IMR-90 (cell line): ENCODE measurements around the gene EGLN1. TPM values are rescaled to one million over a fixed set of nuclear protein-coding genes. Genes with fewer than 3 reads are reported as not detected.

Experiments
- ATAC-seq: fragments of 200-7000 bp; cut with Tn5 transposase; 2 replicates; pipeline ENCODE4 v1.9.1; 2020; ENCODE audit warnings: low read depth, mild to moderate bottlenecking, moderate library complexity
- BruUV-seq: library from RNA; stranded (reverse); fragments of 400-500 nt; replicated peaks from 2 replicates; lab custom pipeline; 2021; lab: Mats Ljungman, UMichigan
- CTCF ChIA-PET: fragments of 300-600 bp; formaldehyde crosslinking; extraction: SDS; loops from one replicate; lab custom pipeline; 2021; ENCODE audit warnings: antibody characterized with exemption; lab: Yijun Ruan, JAX
- POLR2A ChIA-PET: fragments of 300-600 bp; sonication (Branson Sonifier 250); formaldehyde crosslinking; loops from one replicate; lab custom pipeline; 2022; ENCODE audit warnings: antibody characterized with exemption; ENCODE audit not compliant: unreplicated experiment; lab: Charles Lee
- DNase-seq: peaks from one replicate; pipeline ENCODE4 v3.0.0; 2013
- H2AFZ ChIP-seq: replicated peaks from 2 replicates; pipeline ENCODE3; 2013; ENCODE audit warnings: low read length, mild to moderate bottlenecking; ENCODE audit not compliant: poor library complexity
- H2AK5ac ChIP-seq: 2 replicates; pipeline ENCODE4 v1.6.1; 2013; ENCODE audit warnings: low read depth, low read length, inconsistent platforms
- H2AK9ac ChIP-seq: replicated peaks from 2 replicates; pipeline ENCODE3; 2013; ENCODE audit warnings: mild to moderate bottlenecking, low read depth, low read length, moderate library complexity; ENCODE audit not compliant: poor library complexity
- H2BK120ac ChIP-seq: 2 replicates; pipeline ENCODE4 v1.6.1; 2013; ENCODE audit warnings: low read depth, low read length, inconsistent platforms
- H2BK15ac ChIP-seq: 3 replicates; pipeline ENCODE4 v1.6.1; 2013; ENCODE audit warnings: low read depth, low read length, inconsistent platforms
- H2BK20ac ChIP-seq: 2 replicates; pipeline ENCODE4 v1.6.1; 2013; ENCODE audit warnings: low read depth, mild to moderate bottlenecking, inconsistent platforms, low read length, moderate library complexity
- H2BK5ac ChIP-seq: 2 replicates; pipeline ENCODE4 v1.6.1; 2013; ENCODE audit warnings: mild to moderate bottlenecking, low read depth, low read length, inconsistent platforms; ENCODE audit not compliant: poor library complexity, severe bottlenecking
- H3K14ac ChIP-seq: replicated peaks from 2 replicates; pipeline ENCODE4 v1.6.1; 2013; ENCODE audit warnings: low read depth, low read length, inconsistent platforms
- H3K18ac ChIP-seq: 2 replicates; pipeline ENCODE4 v1.6.1; 2013; ENCODE audit warnings: low read depth, low read length, control low read depth
- H3K23ac ChIP-seq: 2 replicates; pipeline ENCODE4 v1.6.1; 2013; ENCODE audit warnings: low read depth, low read length, inconsistent platforms
- H3K27ac ChIP-seq: 2 replicates; pipeline ENCODE4 v1.5.1; 2013; ENCODE audit warnings: mild to moderate bottlenecking, control low read depth, low read length; ENCODE audit not compliant: insufficient read depth
- H3K27me3 ChIP-seq: 2 replicates; pipeline ENCODE4 v1.6.1; 2013; ENCODE audit warnings: low read length; ENCODE audit not compliant: control insufficient read depth, insufficient read depth
- H3K36me3 ChIP-seq: 2 replicates; pipeline ENCODE4 v1.6.1; 2013; ENCODE audit warnings: low read length, mixed read lengths; ENCODE audit not compliant: control insufficient read depth, insufficient read depth
- H3K4ac ChIP-seq: 2 replicates; pipeline ENCODE4 v1.6.1; 2013; ENCODE audit warnings: low read depth, low read length, inconsistent platforms
- H3K4me1 ChIP-seq: 2 replicates; pipeline ENCODE4 v1.6.1; 2013; ENCODE audit warnings: low read length, mixed read lengths; ENCODE audit not compliant: control insufficient read depth, insufficient read depth
- H3K4me2 ChIP-seq: 2 replicates; pipeline ENCODE4 v1.6.1; 2013; ENCODE audit warnings: low read depth, mild to moderate bottlenecking, control low read depth, low read length, moderate library complexity
- H3K4me3 ChIP-seq: 2 replicates; pipeline ENCODE4 v1.5.1; 2013; ENCODE audit warnings: low read depth, mild to moderate bottlenecking, control low read depth, low read length, moderate library complexity; ENCODE audit not compliant: insufficient read depth
- H3K56ac ChIP-seq: 2 replicates; pipeline ENCODE4 v1.6.1; 2013; ENCODE audit warnings: low read length, inconsistent platforms; ENCODE audit not compliant: insufficient read depth; ENCODE audit errors: extremely low read depth
- H3K79me1 ChIP-seq, 2 experiments: 2 replicates each; pipeline ENCODE4 v1.6.1; 2013; ENCODE audit warnings: low read length in 2 of 2, inconsistent platforms in 1 of 2, low read depth in 1 of 2
- H3K9ac ChIP-seq: 2 replicates; pipeline ENCODE4 v1.6.1; 2013; ENCODE audit warnings: low read depth, low read length, control low read depth
- H3K9me1 ChIP-seq: 2 replicates; pipeline ENCODE4 v1.6.1; 2013; ENCODE audit warnings: low read length, inconsistent platforms; ENCODE audit not compliant: insufficient read depth
- H3K9me3 ChIP-seq: 2 replicates; pipeline ENCODE4 v1.6.1; 2013; ENCODE audit warnings: low read length; ENCODE audit not compliant: control insufficient read depth, insufficient read depth
- H4K20me1 ChIP-seq: 2 replicates; pipeline ENCODE4 v1.6.1; 2013; ENCODE audit warnings: low read length, inconsistent platforms; ENCODE audit not compliant: insufficient read depth
- H4K5ac ChIP-seq: 2 replicates; pipeline ENCODE4 v1.6.1; 2013; ENCODE audit warnings: mild to moderate bottlenecking, low read depth, low read length, control low read depth
- H4K8ac ChIP-seq, 2 experiments: 2 replicates each; pipeline ENCODE4 v1.6.1; 2013; ENCODE audit warnings: low read depth in 2 of 2, low read length in 2 of 2, control low read depth in 1 of 2, inconsistent platforms in 1 of 2
- H4K91ac ChIP-seq: 2 replicates; pipeline ENCODE4 v1.6.1; 2013; ENCODE audit warnings: low read depth, low read length, inconsistent platforms; ENCODE audit not compliant: insufficient read depth
- BHLHE40 ChIP-seq: fragments of 150-350 bp; IDR thresholded peaks from 2 replicates; pipeline ENCODE4 v1.6.1; 2016; ENCODE audit warnings: mild to moderate bottlenecking, low read depth, low read length
- CHD1 ChIP-seq: IDR thresholded peaks from 2 replicates; pipeline ENCODE4 v1.6.1; 2012; ENCODE audit warnings: low read depth, low read length, improper control_type of control experiment
- ELK1 ChIP-seq: fragments of 150-350 bp; IDR thresholded peaks from 2 replicates; pipeline ENCODE4 v1.6.1; 2016; ENCODE audit warnings: low read depth, mild to moderate bottlenecking, low read length, moderate library complexity, borderline replicate concordance
- FOS ChIP-seq: fragments of 150-350 bp; IDR thresholded peaks from 2 replicates; pipeline ENCODE4 v1.6.1; 2016; ENCODE audit warnings: low read depth, low read length
- MAFK ChIP-seq: IDR thresholded peaks from 2 replicates; pipeline ENCODE4 v1.6.1; 2012; ENCODE audit warnings: low read depth, low read length, improper control_type of control experiment
- MXI1 ChIP-seq: IDR thresholded peaks from 2 replicates; pipeline ENCODE4 v1.6.1; 2012; ENCODE audit warnings: low read depth, mild to moderate bottlenecking, low read length, moderate library complexity, borderline replicate concordance
- NFE2L2 ChIP-seq: fragments of 150-350 bp; IDR thresholded peaks from 2 replicates; pipeline ENCODE4 v1.6.1; 2016; ENCODE audit warnings: low read depth, mild to moderate bottlenecking, low read length
- RAD21 ChIP-seq: IDR thresholded peaks from 2 replicates; pipeline ENCODE4 v1.6.1; 2012; ENCODE audit warnings: low read length, improper control_type of control experiment
- RCOR1 ChIP-seq: IDR thresholded peaks from 2 replicates; pipeline ENCODE4 v1.6.1; 2012; ENCODE audit warnings: mild to moderate bottlenecking, low read length, improper control_type of control experiment; ENCODE audit not compliant: insufficient replicate concordance
- USF2 ChIP-seq: fragments of 150-350 bp; IDR thresholded peaks from 2 replicates; pipeline ENCODE4 v1.6.1; 2017; ENCODE audit warnings: mild to moderate bottlenecking, antibody characterized with exemption, low read length, low read depth
- WGBS, 2 experiments: methylation state at CpG; one replicate each; pipeline versions ENCODE4 v1.1.5 to v1.1.7; 2013; ENCODE audit warnings: missing lambda C conversion rate in 2 of 2; ENCODE audit not compliant: insufficient read length in 1 of 2; ENCODE audit errors: extremely low coverage in 2 of 2; 5-methylcytosine and 5-hydroxymethylcytosine counted together
- dilution Hi-C: fragments of 300-500 bp; cut with HindIII; formaldehyde crosslinking; loops from one replicate; pipeline ENCODE4 v1.14.3; 2018; ENCODE audit warnings: low sequenced_read_pairs; ENCODE audit not compliant: unreplicated experiment
- in situ Hi-C: fragments of 300-500 bp; cut with MboI; formaldehyde crosslinking; loops from 3 replicates; pipeline ENCODE4 v1.14.3; 2019; ENCODE audit warnings: low sequenced_read_pairs, inconsistent platforms, mixed read lengths
- intact Hi-C: fragments of 100-400 bp; cut with micrococcal nuclease; formaldehyde crosslinking; loops from 2 replicates; pipeline ENCODE4 v1.10.0; 2022
- polyA plus RNA-seq, 3 experiments: library from polyadenylated mRNA; depleted of rRNA; stranded (reverse); fragments of >200 nt; gene quantifications; 2 replicates each; pipeline ENCODE4 v1.2.3, GENCODE V29; 2012; ENCODE audit warnings: low replicate concordance in 1 of 3
- total RNA-seq: library from RNA; depleted of rRNA; stranded (reverse); fragments of >200 nt; gene quantifications from 2 replicates; pipeline ENCODE4 v1.2.3, GENCODE V29; 2012

EGLN1 gene
- total and polyA plus RNA-seq, 2 of the 4 experiments (the other 2 are of a cell fraction), result 25.7 to 26.9 TPM

GRCh38 chr1:231428377-231428776 lies 6.3 kb upstream of the EGLN1 start:
- intact Hi-C loops, result no loop called here
- DNase-seq (no peak), ATAC-seq (no peak)
- no peak overlapping the region for H4K5ac ChIP-seq
- no peak overlapping the region for H2AK9ac ChIP-seq
- no peaks in the 10 kb centered on the region for H3K79me1 ChIP-seq
- no peak for TF ChIP-seq NFE2L2
- TF ChIP-seq MXI1, result no peak
- no peak for TF ChIP-seq BHLHE40
- no peak for TF ChIP-seq ELK1
- TF ChIP-seq RAD21, result no peak
- no peak for TF ChIP-seq CHD1
- TF ChIP-seq FOS, result no peak
- no peak for TF ChIP-seq USF2
- no peak for TF ChIP-seq MAFK
- no peak for TF ChIP-seq RCOR1
- H3K4me1 ChIP-seq, result no peaks in the 10 kb centered on the region
- dilution Hi-C loops, result no loop called here
- in situ Hi-C loops, result no loop called here
- no peak overlapping the region for H3K27ac ChIP-seq
- H3K4me2 ChIP-seq, result no peak overlapping the region
- H4K8ac ChIP-seq, result no peak overlapping the region
- no peak overlapping the region for H3K4me3 ChIP-seq
- no peak overlapping the region for H2BK20ac ChIP-seq
- no peak overlapping the region for H3K4ac ChIP-seq
- no peak overlapping the region for H2BK120ac ChIP-seq
- H3K23ac ChIP-seq, result no peak overlapping the region
- ChIA-PET POLR2A (no interaction called here), CTCF (interaction anchor here (0.6 kb wide), 1 partner anchor 1631 kb away, joined by 4 read pairs; no protein-coding TSS in a partner anchor)
- H2BK5ac ChIP-seq, result no peak overlapping the region
- H3K9ac ChIP-seq, result no peak overlapping the region
- H3K14ac ChIP-seq, result no peak overlapping the region
- no peaks in the 10 kb centered on the region for H4K20me1 ChIP-seq
- no peak overlapping the region for H3K18ac ChIP-seq
- H2AK5ac ChIP-seq, result no peak overlapping the region
- no TSS peak for BruUV-seq
- H3K9me3 ChIP-seq, result no peaks in the 10 kb centered on the region
- H3K56ac ChIP-seq, result no peak overlapping the region
- no peak overlapping the region for H2AFZ ChIP-seq
- no peaks in the 10 kb centered on the region for H3K36me3 ChIP-seq
- H2BK15ac ChIP-seq, result no peak overlapping the region
- no peaks in the 10 kb centered on the region for H3K27me3 ChIP-seq
- no peak overlapping the region for H4K91ac ChIP-seq
- no peaks in the 10 kb centered on the region for H3K9me1 ChIP-seq
- no CpG with 5 or more reads among the region's 3 CpGs for WGBS, 2 experiments
